Lower leg skin (tissue), 3 donors: ENCODE measurements around the gene IFI6.
A peak's percentile ranks its signal among the peaks of the same experiment; 100 is the strongest.

ENCODE experiments used
- CTCF ChIP-seq, 3 donors: fragments of 450-650 bp; IDR thresholded peaks; one replicate each; pipeline ENCODE4 v1.5.1; 2016; ENCODE audit warnings: antibody characterized with exemption in 3 of 3, mild to moderate bottlenecking in 3 of 3, moderate library complexity in 2 of 3
- POLR2A ChIP-seq, 2 donors: fragments of 450-650 bp; IDR thresholded peaks; one replicate each; pipeline ENCODE4 v1.6.1; 2016 to 2017; ENCODE audit warnings: antibody characterized with exemption in 2 of 2, mild to moderate bottlenecking in 1 of 2, moderate library complexity in 1 of 2

GRCh38 chr1:27662707-27663393 is 9.1 kb downstream of the IFI6 start:
- peak in 1 of 3 donors; percentile 94 for TF ChIP-seq CTCF (IDR thresholded peaks at IDR 0.05)
- TF ChIP-seq POLR2A (IDR thresholded peaks at IDR 0.05): no peak
